HFF-Myc (cell line): ENCODE results near the gene CHORDC1.
"Not testable (repeated sequence)": the region's sequence is repeated elsewhere in the genome, so short reads cannot be mapped to it uniquely, and the experiment has no call there.

Source experiments
- DNase-seq: peaks from one replicate; pipeline ENCODE4 v3.0.0-alpha.2; 2011; ENCODE audit warnings: low read depth; ENCODE audit errors: extremely low read depth
- H3K4me3 ChIP-seq: replicated peaks from 2 replicates; pipeline ENCODE4 v1.5.1; 2011; ENCODE audit warnings: low read depth, mild to moderate bottlenecking, control low read depth, low read length
- CTCF ChIP-seq: IDR thresholded peaks from 2 replicates; pipeline ENCODE4 v1.5.1; 2012; ENCODE audit warnings: mild to moderate bottlenecking, low read depth, low read length, control low read depth; ENCODE audit errors: missing control alignments

CHORDC1 gene

GRCh38 chr11:90219438-90219837, 3.4 kb downstream of the CHORDC1 start:
- H3K4me3 ChIP-seq, result no peak overlapping the region
- no peak for TF ChIP-seq CTCF
- no peak for DNase-seq

DNA sequence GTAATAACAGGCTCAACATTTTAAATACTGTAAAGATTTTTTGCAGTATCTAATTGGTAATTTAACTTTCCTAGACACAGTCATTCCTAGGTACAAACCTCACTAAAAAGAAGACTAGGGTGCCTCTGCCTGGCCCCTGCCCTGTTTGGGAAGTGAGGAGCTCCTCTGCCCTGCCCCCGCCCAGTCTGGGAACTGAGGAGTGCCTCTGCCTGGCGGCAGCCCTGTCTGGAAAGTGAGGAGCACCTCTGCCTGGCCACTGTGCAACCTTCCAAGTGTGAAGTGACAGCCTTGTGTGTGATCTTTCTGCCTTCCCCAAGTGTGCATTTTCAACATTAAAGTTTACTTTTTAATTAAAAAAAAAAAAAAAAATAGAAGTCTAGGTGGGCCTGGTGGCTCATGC, 4.2 kb downstream of the CHORDC1 start:
- H3K4me3 ChIP-seq, result no peak overlapping the region
- TF ChIP-seq CTCF, result no peak
- DNase-seq, result no peak

GRCh38 chr11:90216611-90217010, 6.2 kb downstream of the CHORDC1 start:
- DNase-seq, result no peak
- no peak for TF ChIP-seq CTCF
- no peak overlapping the region for H3K4me3 ChIP-seq

- no peak for TF ChIP-seq CTCF
- H3K4me3 ChIP-seq, result no peak overlapping the region
- DNase-seq, result no peak
Observed at GRCh38 chr11:90213322-90213721, 9.5 kb downstream of the CHORDC1 start.

- DNase-seq, result no peak
- no peak for TF ChIP-seq CTCF
- no peak overlapping the region for H3K4me3 ChIP-seq
Observed at GRCh38 chr11:90208857-90209256, 14.0 kb downstream of the CHORDC1 start.

DNA sequence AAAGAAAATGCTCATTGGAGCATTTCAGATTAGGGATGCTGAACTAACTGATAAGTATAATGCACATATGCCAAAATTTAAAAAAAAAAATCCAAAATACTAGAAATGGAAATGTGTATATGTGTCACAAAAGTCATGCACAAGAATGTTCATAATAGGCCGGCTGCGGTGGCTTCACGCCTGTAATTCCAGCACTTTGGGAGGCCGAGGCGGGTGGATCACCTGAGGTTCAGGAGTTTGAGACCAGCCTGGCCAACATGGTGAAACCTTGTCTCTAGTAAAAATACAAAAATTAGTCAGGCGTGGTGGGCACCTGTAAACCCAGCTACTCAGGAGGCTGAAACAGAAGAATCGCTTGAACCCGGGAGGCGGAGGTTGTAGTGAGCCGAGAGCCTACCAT, 14.9 kb downstream of the CHORDC1 start:
- DNase-seq, H3K4me3 ChIP-seq: not testable (repeated sequence)

DNA sequence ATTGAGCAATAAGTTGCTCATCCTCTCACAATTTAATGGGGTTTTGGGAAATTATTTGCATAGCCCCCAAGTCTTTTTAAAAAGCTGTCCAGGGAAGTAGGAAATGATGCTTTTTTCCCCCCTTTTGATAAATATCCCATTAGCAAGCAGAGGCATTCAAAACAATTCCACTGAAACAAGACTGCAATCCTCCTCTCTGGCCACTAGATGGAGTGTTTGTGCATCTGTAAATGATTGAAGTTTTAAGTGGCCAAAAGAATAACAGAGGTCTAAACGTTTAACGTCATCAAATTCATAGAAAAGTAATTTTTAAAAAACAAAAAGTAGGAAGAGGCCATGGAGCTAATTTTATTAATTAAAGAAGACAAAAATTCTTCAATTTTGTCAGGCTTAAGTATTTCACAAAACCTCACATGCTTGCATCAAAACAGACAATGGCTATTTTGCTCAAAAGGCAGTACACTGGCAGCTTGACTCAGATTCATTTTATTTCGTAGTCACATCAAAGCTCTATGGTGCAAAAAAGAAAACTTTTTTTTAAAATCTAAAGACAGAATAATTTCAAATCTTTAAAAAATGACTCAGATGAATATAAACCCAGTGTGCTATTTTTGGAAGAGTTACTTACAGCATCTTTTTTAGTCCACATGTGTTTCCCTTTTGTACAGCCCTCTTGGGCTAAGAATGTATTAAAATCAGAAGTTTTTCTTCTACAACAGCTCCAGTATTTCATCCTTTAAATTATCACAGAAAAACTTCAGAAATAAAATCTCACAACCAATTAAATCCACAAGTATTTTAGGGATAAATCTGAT, 17.8 kb downstream of the CHORDC1 start:
- no peak overlapping the region for H3K4me3 ChIP-seq
- TF ChIP-seq CTCF, result peak; percentile 81
- peak; percentile 45 for DNase-seq
